ENCODE measurements around the gene ABHD16B. TPM values are rescaled to one million over a fixed set of nuclear protein-coding genes. Genes with fewer than 3 reads are reported as not detected.
"Not testable (repeated sequence)": the region's sequence is repeated elsewhere in the genome, so short reads cannot be mapped to it uniquely, and the experiment has no call there.

ABHD16B gene
- total RNA-seq, 2 donors from 2014 or later = not detected

DNA sequence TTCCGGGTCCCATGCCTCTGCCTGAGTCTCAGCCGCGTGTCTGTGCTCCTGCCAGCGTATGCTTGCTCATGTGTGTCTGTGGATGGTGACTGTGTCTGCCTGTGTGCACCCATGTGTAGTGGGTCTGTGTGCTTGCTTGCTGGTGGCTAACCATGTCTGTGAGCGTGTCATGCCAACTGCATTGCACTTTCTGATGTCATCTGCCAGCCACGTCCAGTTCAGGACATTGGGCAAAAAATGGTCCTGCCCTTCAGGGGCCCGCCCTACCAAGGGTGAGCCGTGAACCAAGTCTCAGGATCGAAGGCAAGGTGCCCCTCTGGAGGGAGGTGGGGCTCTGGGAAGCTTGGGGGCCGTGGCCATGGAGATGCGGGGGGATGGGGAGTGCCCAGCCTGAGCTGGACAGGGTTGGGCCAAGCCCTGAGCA is 20.9 kb upstream of the ABHD16B start:
- no peaks in the 10 kb centered on the region for H3K9me3 ChIP-seq (ENCODE audit: control insufficient read depth, low read length, poor library complexity, severe bottlenecking)
- Mint-ChIP-seq H3K27me3 (peaks cover 43% of the 10 kb centered on the region), H3K27ac (no peak overlapping the region), H3K36me3 (ENCODE audit: low read depth) (no peaks in the 10 kb centered on the region), H3K4me3 (no peak overlapping the region), H3K4me1 (peaks cover 23% of the 10 kb centered on the region)
- DNase-seq = no peak
- ATAC-seq = no peak

GRCh38 chr20:63842258-63842657 is 19.0 kb upstream of the ABHD16B start:
- H3K4me1 Mint-ChIP-seq = peaks cover 26% of the 10 kb centered on the region
- H3K27me3 Mint-ChIP-seq = peaks cover 48% of the 10 kb centered on the region
- H3K4me3 Mint-ChIP-seq = no peak overlapping the region
- DNase-seq = no peak
- H3K36me3 Mint-ChIP-seq (ENCODE audit: low read depth) = no peaks in the 10 kb centered on the region
- no peaks in the 10 kb centered on the region for H3K9me3 ChIP-seq (ENCODE audit: control insufficient read depth, low read length, poor library complexity, severe bottlenecking)
- peak; percentile 23 for ATAC-seq
- no peak overlapping the region for H3K27ac Mint-ChIP-seq

DNA sequence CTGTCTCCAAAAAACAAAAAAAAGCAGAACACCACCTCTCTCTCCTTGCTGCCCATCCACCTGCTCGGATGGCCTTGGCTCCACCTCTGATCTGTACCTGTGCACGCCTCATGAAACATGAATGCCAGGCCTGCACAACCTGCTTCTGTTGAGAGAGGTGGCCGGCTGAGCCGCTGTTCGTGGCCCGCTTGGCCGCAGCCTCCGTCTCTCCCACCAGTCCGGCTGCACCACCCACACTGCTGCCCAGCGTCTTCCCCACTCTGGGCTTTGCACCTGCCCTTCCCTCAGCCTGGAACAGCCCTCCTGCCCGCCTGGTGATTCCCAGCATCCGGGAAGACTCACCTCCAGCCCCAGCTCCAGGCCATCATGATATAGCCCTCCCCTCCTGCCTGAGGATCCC is 18.1 kb upstream of the ABHD16B start:
- ATAC-seq = no peak

GRCh38 chr20:63843778-63844177 is 17.5 kb upstream of the ABHD16B start:
- peak overlapping the region; percentile 79 for H3K4me3 Mint-ChIP-seq
- no peaks in the 10 kb centered on the region for H3K36me3 Mint-ChIP-seq (ENCODE audit: low read depth)
- ATAC-seq (no peak), DNase-seq (no peak)
- H3K9me3 ChIP-seq (ENCODE audit: control insufficient read depth, low read length, poor library complexity, severe bottlenecking) = no peaks in the 10 kb centered on the region
- H3K4me1 Mint-ChIP-seq = peaks cover 26% of the 10 kb centered on the region
- H3K27ac Mint-ChIP-seq = peak overlapping the region; percentile 8
- peaks cover 42% of the 10 kb centered on the region for H3K27me3 Mint-ChIP-seq

More for the DNA sequence above, 18.1 kb upstream of the ABHD16B start:
- H3K27ac Mint-ChIP-seq = peak overlapping the region; percentile 8
- no peak overlapping the region for H3K4me3 Mint-ChIP-seq
- no peaks in the 10 kb centered on the region for H3K9me3 ChIP-seq (ENCODE audit: control insufficient read depth, low read length, poor library complexity, severe bottlenecking)
- H3K4me1 Mint-ChIP-seq = peaks cover 26% of the 10 kb centered on the region
- H3K36me3 Mint-ChIP-seq (ENCODE audit: low read depth) = no peaks in the 10 kb centered on the region
- DNase-seq = no peak
- H3K27me3 Mint-ChIP-seq = peaks cover 42% of the 10 kb centered on the region

DNA sequence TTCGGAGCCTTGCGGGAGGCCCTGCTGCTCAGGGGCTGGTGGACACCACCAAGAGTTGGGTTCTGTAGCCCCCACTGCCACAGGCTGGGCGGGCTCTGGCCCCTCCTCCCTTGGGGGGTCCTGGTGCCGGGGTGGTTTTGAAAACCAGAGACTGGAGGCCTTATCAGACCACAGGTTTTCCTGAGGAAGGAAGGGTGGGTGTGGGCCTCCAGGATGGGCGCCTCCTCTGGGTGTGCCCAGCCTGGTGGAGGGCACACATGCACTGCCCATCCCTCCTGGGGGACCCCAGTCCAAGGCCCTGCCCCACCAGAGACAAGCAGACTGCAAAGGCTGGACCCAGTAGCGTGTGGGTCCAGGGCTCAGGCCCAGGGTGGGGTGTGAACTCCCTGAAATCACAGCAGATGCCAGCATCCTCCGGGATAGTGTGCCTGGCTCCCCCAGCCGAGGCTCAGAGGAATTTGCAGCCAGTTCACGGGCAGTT is 16.7 kb upstream of the ABHD16B start:
- Mint-ChIP-seq H3K4me1 (peaks cover 26% of the 10 kb centered on the region), H3K27me3 (peaks cover 42% of the 10 kb centered on the region), H3K27ac (no peak overlapping the region), H3K4me3 (no peak overlapping the region), H3K36me3 (ENCODE audit: low read depth) (no peaks in the 10 kb centered on the region)
- H3K9me3 ChIP-seq (ENCODE audit: control insufficient read depth, low read length, poor library complexity, severe bottlenecking) = no peaks in the 10 kb centered on the region
- DNase-seq = no peak
- ATAC-seq = no peak

GRCh38 chr20:63846128-63846771 is 15.0 kb upstream of the ABHD16B start:
- no peaks in the 10 kb centered on the region for H3K36me3 Mint-ChIP-seq (ENCODE audit: low read depth)
- no peak for DNase-seq
- no peaks in the 10 kb centered on the region for H3K9me3 ChIP-seq (ENCODE audit: control insufficient read depth, low read length, poor library complexity, severe bottlenecking)
- H3K4me3 Mint-ChIP-seq = no peak overlapping the region
- no peak for ATAC-seq
- H3K4me1 Mint-ChIP-seq = peaks cover 24% of the 10 kb centered on the region
- H3K27ac Mint-ChIP-seq = no peak overlapping the region
- peaks cover 48% of the 10 kb centered on the region for H3K27me3 Mint-ChIP-seq

GRCh38 chr20:63846888-63847236 is 14.4 kb upstream of the ABHD16B start:
- no peak for ATAC-seq
- Mint-ChIP-seq H3K27ac (no peak overlapping the region), H3K4me1 (peaks cover 24% of the 10 kb centered on the region)

GRCh38 chr20:63847237-63848002 is 13.9 kb upstream of the ABHD16B start:
- Mint-ChIP-seq H3K27me3 (peaks cover 45% of the 10 kb centered on the region), H3K36me3 (ENCODE audit: low read depth) (no peaks in the 10 kb centered on the region), H3K4me1 (peaks cover 20% of the 10 kb centered on the region), H3K4me3 (no peak overlapping the region), H3K27ac (no peak overlapping the region)
- ATAC-seq (no peak), DNase-seq (no peak)
- H3K9me3 ChIP-seq (ENCODE audit: control insufficient read depth, low read length, poor library complexity, severe bottlenecking) = no peaks in the 10 kb centered on the region

More at GRCh38 chr20:63846888-63847236, 14.4 kb upstream of the ABHD16B start:
- H3K27me3 Mint-ChIP-seq = peaks cover 50% of the 10 kb centered on the region
- H3K36me3 Mint-ChIP-seq (ENCODE audit: low read depth) = no peaks in the 10 kb centered on the region
- H3K4me3 Mint-ChIP-seq = no peak overlapping the region
- no peak for DNase-seq
- H3K9me3 ChIP-seq (ENCODE audit: control insufficient read depth, low read length, poor library complexity, severe bottlenecking) = no peaks in the 10 kb centered on the region

- Mint-ChIP-seq H3K4me3 (no peak overlapping the region), H3K27ac (no peak overlapping the region), H3K36me3 (ENCODE audit: low read depth) (no peaks in the 10 kb centered on the region), H3K27me3 (peaks cover 42% of the 10 kb centered on the region), H3K4me1 (peaks cover 18% of the 10 kb centered on the region)
- no peaks in the 10 kb centered on the region for H3K9me3 ChIP-seq (ENCODE audit: control insufficient read depth, low read length, poor library complexity, severe bottlenecking)
- DNase-seq = no peak
- ATAC-seq = no peak
Measured at GRCh38 chr20:63848003-63848911, 13.0 kb upstream of the ABHD16B start.

DNA sequence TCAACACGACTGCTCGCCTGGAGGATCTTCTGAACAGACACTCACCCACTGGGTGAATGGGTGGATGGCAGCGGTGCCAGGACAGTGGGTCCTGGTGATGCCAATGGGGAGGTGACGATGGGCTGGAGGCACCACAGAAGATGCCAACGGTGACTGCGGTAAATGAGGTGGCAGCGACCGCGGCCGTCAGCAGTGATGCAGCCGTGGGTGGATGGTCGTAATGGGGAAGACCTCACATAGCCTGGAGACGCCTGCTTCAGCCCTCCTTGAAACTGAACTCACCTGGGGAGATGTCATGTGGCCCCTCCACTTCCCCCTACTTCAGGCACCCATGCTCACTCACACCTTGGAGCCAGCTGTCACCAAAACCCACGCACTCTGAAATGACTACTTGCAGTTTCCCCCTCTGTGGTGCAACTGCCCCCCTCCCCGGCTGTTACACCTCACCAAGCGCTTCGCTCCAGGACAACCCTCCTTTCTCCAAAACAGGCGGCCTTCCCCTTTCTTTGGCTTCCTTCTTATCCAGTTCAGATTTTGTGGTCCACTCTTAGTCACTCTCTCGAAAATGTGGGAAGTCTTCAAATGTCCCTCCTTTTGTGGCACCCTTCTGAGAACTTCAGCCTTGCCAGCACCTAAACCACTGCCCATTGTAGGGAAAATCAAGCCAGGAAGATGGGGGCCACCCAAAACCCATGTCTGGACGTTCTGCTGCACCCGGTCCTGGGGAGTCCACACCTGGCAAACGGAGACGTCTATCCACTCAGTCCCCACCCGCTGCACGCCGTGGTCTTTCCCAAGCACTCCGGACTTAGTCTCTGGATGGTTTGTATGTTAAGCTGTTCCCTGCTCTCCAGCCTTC is 10.4 kb upstream of the ABHD16B start:
- peak; percentile 76 for ATAC-seq
- Mint-ChIP-seq H3K4me1 (peaks cover 3% of the 10 kb centered on the region), H3K4me3 (no peak overlapping the region), H3K27me3 (peaks cover 18% of the 10 kb centered on the region), H3K27ac (peak overlapping the region; percentile 84), H3K36me3 (ENCODE audit: low read depth) (no peaks in the 10 kb centered on the region)
- no peak for DNase-seq
- no peaks in the 10 kb centered on the region for H3K9me3 ChIP-seq (ENCODE audit: control insufficient read depth, low read length, poor library complexity, severe bottlenecking)

- not testable (repeated sequence) for ATAC-seq; H3K4me1 Mint-ChIP-seq; H3K36me3 Mint-ChIP-seq (ENCODE audit: low read depth); DNase-seq; H3K4me3 Mint-ChIP-seq; H3K9me3 ChIP-seq (ENCODE audit: control insufficient read depth, low read length, poor library complexity, severe bottlenecking)
- H3K27me3 Mint-ChIP-seq = peaks cover 16% of the 10 kb centered on the region
- H3K27ac Mint-ChIP-seq = peak overlapping the region; percentile 84
Measured at GRCh38 chr20:63851548-63851943, 9.8 kb upstream of the ABHD16B start.

DNA sequence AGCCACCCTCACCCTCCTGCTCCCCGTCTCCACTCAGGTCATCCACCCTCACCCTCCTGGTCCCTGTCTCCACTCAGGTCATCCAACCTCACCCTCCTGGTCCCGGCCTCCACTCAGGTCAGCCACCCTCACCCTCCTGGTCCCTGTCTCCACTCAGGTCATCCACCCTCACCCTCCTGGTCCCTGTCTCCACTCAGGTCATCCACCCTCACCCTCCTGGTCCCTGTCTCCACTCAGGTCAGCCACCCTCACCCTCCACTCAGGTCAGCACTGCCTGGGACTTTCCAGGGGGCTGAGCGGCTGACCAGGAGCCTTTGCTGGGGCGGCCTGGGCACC is 7.6 kb upstream of the ABHD16B start:
- peaks cover 16% of the 10 kb centered on the region for H3K27me3 Mint-ChIP-seq
- not testable (repeated sequence) for H3K36me3 Mint-ChIP-seq (ENCODE audit: low read depth); H3K9me3 ChIP-seq (ENCODE audit: control insufficient read depth, low read length, poor library complexity, severe bottlenecking); DNase-seq; ATAC-seq; H3K4me3 Mint-ChIP-seq; H3K27ac Mint-ChIP-seq
- H3K4me1 Mint-ChIP-seq = peaks cover 11% of the 10 kb centered on the region
